Panc1 (cell line): ENCODE measurements around the gene CATSPER3.

ENCODE experiments used
- TF ChIP-seq, protein P1 (sequence below): fragments of 450-650 bp; IDR thresholded peaks from 2 replicates; pipeline ENCODE4 v1.5.1; 2017; ENCODE audit warnings: mild to moderate bottlenecking
- TF ChIP-seq, protein P2 (sequence below), 2 experiments: IDR thresholded peaks; 2 replicates each; pipeline ENCODE4 v1.6.1; 2011 to 2012; ENCODE audit warnings: low read depth in 2 of 2, control low read depth in 1 of 2, low read length in 1 of 2, mild to moderate bottlenecking in 1 of 2, moderate library complexity in 1 of 2; ENCODE audit not compliant: insufficient read depth in 1 of 2

DNA sequence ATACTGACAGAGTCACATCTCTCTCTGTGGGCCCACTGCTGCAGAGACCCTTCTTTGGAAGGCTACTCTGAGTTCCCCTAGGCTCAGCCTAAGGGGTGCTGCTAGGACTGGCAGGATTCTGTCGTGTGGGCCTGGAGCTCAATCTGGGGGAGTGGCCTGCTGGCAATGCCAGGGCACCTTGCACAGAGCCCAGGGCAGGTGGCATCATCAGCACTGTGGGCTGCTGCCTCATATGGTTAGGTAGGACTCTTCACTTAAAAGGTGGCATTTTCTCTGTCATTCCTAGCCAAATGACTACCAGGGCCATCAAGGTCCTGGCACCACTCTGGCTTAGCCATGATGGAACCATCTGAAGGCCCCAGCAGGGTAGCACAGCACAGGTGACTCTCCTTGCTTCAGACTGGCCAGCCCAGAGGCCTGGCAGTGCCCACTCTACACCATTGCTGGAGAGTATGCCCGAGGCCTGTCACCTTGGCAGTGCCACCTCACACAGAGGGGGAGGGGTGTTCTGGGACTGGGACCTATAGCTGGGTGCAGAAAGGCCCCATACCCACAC is 44.4 kb downstream of the CATSPER3 start:
- TF ChIP-seq, protein P1, sequence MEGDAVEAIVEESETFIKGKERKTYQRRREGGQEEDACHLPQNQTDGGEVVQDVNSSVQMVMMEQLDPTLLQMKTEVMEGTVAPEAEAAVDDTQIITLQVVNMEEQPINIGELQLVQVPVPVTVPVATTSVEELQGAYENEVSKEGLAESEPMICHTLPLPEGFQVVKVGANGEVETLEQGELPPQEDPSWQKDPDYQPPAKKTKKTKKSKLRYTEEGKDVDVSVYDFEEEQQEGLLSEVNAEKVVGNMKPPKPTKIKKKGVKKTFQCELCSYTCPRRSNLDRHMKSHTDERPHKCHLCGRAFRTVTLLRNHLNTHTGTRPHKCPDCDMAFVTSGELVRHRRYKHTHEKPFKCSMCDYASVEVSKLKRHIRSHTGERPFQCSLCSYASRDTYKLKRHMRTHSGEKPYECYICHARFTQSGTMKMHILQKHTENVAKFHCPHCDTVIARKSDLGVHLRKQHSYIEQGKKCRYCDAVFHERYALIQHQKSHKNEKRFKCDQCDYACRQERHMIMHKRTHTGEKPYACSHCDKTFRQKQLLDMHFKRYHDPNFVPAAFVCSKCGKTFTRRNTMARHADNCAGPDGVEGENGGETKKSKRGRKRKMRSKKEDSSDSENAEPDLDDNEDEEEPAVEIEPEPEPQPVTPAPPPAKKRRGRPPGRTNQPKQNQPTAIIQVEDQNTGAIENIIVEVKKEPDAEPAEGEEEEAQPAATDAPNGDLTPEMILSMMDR: no peak
- TF ChIP-seq, protein P2, sequence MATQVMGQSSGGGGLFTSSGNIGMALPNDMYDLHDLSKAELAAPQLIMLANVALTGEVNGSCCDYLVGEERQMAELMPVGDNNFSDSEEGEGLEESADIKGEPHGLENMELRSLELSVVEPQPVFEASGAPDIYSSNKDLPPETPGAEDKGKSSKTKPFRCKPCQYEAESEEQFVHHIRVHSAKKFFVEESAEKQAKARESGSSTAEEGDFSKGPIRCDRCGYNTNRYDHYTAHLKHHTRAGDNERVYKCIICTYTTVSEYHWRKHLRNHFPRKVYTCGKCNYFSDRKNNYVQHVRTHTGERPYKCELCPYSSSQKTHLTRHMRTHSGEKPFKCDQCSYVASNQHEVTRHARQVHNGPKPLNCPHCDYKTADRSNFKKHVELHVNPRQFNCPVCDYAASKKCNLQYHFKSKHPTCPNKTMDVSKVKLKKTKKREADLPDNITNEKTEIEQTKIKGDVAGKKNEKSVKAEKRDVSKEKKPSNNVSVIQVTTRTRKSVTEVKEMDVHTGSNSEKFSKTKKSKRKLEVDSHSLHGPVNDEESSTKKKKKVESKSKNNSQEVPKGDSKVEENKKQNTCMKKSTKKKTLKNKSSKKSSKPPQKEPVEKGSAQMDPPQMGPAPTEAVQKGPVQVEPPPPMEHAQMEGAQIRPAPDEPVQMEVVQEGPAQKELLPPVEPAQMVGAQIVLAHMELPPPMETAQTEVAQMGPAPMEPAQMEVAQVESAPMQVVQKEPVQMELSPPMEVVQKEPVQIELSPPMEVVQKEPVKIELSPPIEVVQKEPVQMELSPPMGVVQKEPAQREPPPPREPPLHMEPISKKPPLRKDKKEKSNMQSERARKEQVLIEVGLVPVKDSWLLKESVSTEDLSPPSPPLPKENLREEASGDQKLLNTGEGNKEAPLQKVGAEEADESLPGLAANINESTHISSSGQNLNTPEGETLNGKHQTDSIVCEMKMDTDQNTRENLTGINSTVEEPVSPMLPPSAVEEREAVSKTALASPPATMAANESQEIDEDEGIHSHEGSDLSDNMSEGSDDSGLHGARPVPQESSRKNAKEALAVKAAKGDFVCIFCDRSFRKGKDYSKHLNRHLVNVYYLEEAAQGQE (IDR thresholded peaks at IDR 0.05; ENCODE audit: insufficient read depth in 1 of 2, low read depth in 2 of 2, low read length in 1 of 2): no peak
